Vagina (tissue), 2 donors: Measurements from ENCODE around the gene CHI3L1.

Experiments
- CTCF ChIP-seq, 3 experiments: fragments of 450-650 bp in 2 of 3; fragments of 200-600 bp in 1 of 3; sonication (generic) in 1 of 3; IDR thresholded peaks; one replicate each; pipeline ENCODE4 v1.5.1; 2017 to 2019; ENCODE audit warnings: antibody characterized with exemption in 3 of 3, mild to moderate bottlenecking in 2 of 3, moderate library complexity in 2 of 3
- POLR2A ChIP-seq, 2 donors: fragments of 450-650 bp; IDR thresholded peaks; one replicate each; pipeline ENCODE4 v1.6.1; 2017; ENCODE audit warnings: antibody characterized with exemption in 2 of 2, mild to moderate bottlenecking in 2 of 2, moderate library complexity in 2 of 2

DNA sequence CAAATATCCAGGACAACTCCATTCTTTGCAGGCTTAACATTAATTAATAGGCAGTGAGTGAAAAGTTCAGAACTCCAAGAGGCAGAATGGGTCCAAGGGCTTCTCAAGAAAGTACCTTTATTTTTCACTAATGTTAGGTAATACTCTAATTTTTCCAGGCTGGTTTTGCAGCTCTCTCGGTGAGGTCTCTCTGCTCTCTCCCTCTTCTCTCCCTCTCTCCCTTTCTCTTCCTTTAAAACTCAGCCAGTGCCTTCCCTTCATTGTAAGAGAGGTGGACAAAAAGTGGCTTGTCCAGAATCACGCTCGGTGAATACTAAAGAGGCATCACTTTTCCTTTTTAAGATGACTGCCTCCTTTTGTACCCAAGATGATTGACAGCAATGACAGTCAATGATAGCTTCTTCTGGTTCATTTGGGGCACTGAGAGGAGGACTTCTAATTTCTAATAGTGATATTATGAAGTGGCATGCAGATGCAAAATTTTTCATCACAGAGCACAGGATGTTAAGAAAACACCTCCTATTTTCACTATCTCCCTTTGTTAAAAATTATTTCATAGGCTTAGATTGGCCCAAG, 1.3 kb upstream of the CHI3L1 start:
- TF ChIP-seq CTCF (IDR thresholded peaks at IDR 0.05) (no peak), POLR2A (IDR thresholded peaks at IDR 0.05) (no peak)
